ENCODE data around the gene DCDC2B.

DCDC2B gene

DNA sequence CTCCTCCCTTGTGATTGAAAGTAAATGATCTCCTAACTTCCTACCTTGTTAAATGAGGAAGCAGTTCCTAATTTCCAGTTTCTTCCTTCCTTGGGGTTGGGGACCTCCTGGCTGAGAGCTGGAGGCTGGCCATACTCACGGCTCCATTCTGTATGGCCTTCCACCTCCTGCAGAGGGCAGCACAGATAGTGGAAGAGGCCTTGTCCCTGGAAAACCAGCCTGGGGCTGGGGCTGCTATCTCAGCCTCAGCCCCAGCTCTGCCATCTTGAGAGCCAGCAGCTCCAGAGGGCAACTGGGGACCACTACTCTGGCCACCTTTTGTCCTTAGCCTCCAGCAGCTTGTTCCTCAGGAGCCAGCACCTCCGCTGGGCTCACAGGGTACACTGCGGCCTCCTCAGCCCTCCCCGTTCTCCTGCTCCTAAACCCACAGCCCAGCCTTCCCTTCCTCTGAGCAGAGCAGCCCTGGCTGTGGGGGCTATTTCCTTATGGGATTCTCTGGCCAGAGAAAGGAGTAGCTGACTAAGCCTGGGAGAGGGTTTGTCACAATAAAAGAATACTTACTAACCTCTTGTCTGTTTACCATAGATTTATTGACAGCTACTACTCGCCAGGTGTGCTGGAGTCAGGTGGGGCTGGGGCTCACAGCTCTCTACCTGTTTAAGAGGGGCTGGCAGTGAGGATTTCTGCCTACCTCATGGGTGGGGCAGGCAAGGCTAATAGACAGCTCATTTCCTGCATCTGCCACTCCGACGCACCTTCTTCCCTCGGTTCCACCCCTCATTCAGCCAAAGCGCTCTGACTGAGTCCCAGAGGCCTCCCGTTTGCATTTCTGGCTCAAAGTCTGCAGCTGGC lies 7.0 kb downstream of the DCDC2B start:
- peak; percentile 62 for DNase-seq (ENCODE audit: low read depth)
- H3K4me3 ChIP-seq (ENCODE audit: control insufficient read depth, low read depth, low read length) = no peak overlapping the region
- peak; percentile 84 for TF ChIP-seq CTCF (conservative IDR thresholded peaks at IDR 0.05; ENCODE audit: control insufficient read depth, insufficient read depth, low read depth, low read length)

GRCh38 chr1:32216566-32216965 lies 7.7 kb downstream of the DCDC2B start:
- no peak for DNase-seq (ENCODE audit: low read depth)
- H3K4me3 ChIP-seq (ENCODE audit: control insufficient read depth, low read depth, low read length) = no peak overlapping the region
- no peak for TF ChIP-seq CTCF (conservative IDR thresholded peaks at IDR 0.05; ENCODE audit: control insufficient read depth, insufficient read depth, low read depth, low read length)

GRCh38 chr1:32219022-32219421 lies 10.1 kb downstream of the DCDC2B start:
- H3K4me3 ChIP-seq (ENCODE audit: control insufficient read depth, low read depth, low read length) = no peak overlapping the region
- TF ChIP-seq CTCF (conservative IDR thresholded peaks at IDR 0.05; ENCODE audit: control insufficient read depth, insufficient read depth, low read depth, low read length) = no peak
- DNase-seq (ENCODE audit: low read depth) = peak; percentile 72

DNA sequence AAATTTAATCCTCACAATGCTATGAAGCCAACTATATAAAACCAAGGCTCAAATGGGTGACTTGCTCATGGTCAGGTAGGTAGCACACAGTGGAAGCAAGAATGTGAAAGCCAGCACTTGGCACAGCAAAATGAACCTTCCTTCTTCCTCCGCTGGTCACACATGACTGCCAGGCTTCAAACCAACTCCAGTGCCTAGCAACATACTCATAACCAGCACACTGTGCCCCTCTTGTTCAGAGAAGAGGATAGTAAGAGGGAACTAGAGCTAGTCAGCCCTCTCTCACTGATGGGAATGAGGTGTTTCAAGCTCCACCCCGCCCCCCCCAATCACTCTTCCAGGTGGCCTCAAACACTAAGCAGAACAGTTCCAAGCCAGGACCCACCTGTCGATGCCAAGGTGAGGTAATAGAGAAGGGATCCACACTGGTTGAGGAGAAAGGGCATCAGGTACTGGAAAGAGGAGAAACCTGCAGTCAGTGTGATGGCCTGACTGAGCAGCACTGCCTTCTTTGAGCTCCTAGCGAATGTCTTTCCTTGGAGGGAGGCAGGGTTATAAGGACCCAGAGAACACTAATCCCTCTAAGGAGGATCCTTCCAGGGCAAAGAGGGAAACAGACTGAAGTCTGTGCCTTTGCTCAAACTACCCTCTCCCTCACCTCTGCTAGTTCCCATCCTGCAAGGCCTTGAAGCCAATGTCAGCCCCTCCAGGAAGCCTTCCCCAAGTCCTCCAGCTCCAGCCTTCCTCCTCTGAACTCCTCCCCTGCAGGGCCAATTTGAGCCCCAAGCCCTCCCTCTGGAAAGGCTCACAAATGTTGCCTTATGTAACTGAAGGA lies 12.1 kb downstream of the DCDC2B start:
- no peak for DNase-seq (ENCODE audit: low read depth)
- TF ChIP-seq CTCF (conservative IDR thresholded peaks at IDR 0.05; ENCODE audit: control insufficient read depth, insufficient read depth, low read depth, low read length) = no peak
- peak overlapping the region; percentile 98 for H3K4me3 ChIP-seq (ENCODE audit: control insufficient read depth, low read depth, low read length)

- peak overlapping the region; percentile 98 for H3K4me3 ChIP-seq (ENCODE audit: control insufficient read depth, low read depth, low read length)
- no peak for TF ChIP-seq CTCF (conservative IDR thresholded peaks at IDR 0.05; ENCODE audit: control insufficient read depth, insufficient read depth, low read depth, low read length)
- DNase-seq (ENCODE audit: low read depth) = no peak
These were observed 12.7 kb downstream of the DCDC2B start for GRCh38 chr1:32221581-32221979.

- peak within 1 kb of the TSS; percentile 98 for H3K4me3 ChIP-seq (ENCODE audit: control insufficient read depth, low read depth, low read length)
- DNase-seq (ENCODE audit: low read depth) = peak; percentile 88
- TF ChIP-seq CTCF (conservative IDR thresholded peaks at IDR 0.05; ENCODE audit: control insufficient read depth, insufficient read depth, low read depth, low read length) = no peak
These were observed 13.3 kb downstream of the DCDC2B start, which contains the start of the genes EIF3I and TMEM234 for GRCh38 chr1:32221980-32222755. EIF3I (plus strand) TSS chr1:32222407; CDS start chr1:32222442, 35 bp downstream. TMEM234 (minus strand) TSS chr1:32222353; CDS start chr1:32222322, 31 bp downstream.

Measured in fibroblast of mammary gland (primary cell).